ENCODE results near the gene PAQR4.
"Not testable (repeated sequence)": the region's sequence is repeated elsewhere in the genome, so short reads cannot be mapped to it uniquely, and the experiment has no call there.

The PAQR4 gene

DNA sequence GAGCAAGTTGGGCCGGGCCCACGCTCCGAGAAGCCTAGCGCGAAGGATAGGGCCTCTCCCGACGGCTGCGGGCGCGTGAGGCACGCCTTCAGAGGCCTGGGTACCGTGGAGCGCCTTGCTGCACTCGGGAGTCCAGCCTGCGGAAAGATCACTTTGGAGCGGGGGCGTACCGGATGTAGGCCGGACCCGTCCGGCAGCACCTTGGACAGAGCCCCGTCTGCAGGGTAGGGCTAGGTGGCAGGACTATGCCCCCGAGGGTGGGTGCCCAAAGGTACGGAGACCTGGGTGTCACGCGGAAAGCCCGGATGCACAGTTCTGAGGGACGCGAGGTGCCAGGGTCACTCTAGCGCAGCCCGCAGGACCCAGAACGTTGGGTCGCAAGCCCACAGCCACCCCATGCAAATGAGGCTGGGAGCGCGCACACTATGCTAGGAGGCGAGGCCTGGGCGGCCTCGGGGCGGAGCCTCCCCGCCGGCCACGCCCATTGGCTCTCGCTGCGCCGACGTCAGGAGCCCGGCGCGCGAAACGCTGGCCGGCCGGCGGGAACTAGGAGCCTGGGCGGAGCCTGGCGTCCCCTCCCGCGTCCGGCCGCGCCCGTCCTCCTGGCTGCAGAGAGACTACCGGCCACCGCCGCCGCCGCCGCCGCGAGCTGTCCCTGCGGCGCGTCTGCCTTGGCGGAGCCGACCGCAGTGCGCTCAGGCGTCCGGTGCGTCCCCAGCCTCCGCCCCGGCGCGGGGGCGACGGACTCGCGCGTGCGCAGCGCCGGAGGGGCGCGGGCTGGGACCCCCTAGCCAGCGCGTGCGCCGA lies at the start of gene PAQR4:
TSS of gene PAQR4 (plus strand) at position 611 of the 807 bp plus-strand sequence. CDS start 327 bp downstream, outside the sequence.
- peak; percentile 90 for DNase-seq

DNA sequence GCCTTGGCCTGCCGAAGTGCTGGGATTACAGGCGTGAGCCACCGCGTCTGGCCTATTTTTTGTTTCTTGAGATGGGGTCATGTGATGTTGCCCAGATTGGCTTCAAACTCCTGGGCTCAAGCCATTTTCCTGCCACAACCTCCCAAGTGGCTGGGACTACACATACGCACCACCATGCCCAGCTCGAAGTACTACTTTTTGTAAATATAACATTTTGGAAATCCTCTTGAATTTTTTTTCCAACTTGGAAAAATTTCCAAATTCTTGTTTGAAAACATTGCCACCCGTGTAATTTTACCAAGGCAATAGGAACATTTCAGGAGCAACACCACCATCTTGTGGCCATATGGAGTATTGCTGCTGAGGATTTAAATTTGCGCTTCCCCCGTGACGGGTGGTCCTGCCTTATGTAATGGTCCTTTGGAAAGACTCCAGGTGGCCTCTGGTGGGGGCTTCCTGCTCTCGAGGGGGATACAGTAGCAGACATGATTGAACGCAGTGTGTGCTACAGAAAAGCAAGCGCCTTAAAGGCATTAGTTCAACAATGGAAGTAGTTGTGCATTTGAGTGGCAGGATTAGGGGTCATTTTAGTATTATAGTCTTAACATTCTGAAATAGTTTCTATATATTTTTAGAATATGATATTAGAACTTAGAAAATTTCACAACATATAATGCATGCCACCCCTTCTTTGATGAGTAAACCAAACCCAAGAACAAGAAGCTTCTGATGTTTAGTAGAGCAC lies 49.5 kb upstream of the PAQR4 start:
- DNase-seq = peak; percentile 66

DNA sequence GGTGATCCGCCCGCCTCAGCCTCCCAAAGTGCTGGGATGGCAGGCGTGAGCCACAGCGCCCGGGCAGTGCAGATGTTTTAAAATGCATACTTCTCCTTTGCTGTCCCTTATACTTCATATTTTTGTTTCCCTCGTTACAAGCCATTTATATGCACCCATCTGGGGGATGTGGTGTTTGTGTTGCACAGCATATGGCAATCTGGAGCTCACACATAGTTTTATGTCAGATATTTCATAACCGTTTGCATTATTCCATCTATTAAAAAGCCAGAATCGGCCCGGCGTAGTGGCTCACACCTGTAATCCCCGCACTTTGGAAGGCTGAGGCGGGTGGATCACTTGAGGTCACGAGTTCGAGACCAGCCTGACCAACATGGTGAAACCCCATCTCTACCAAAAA lies 45.7 kb upstream of the PAQR4 start:
- no peak for DNase-seq

DNA sequence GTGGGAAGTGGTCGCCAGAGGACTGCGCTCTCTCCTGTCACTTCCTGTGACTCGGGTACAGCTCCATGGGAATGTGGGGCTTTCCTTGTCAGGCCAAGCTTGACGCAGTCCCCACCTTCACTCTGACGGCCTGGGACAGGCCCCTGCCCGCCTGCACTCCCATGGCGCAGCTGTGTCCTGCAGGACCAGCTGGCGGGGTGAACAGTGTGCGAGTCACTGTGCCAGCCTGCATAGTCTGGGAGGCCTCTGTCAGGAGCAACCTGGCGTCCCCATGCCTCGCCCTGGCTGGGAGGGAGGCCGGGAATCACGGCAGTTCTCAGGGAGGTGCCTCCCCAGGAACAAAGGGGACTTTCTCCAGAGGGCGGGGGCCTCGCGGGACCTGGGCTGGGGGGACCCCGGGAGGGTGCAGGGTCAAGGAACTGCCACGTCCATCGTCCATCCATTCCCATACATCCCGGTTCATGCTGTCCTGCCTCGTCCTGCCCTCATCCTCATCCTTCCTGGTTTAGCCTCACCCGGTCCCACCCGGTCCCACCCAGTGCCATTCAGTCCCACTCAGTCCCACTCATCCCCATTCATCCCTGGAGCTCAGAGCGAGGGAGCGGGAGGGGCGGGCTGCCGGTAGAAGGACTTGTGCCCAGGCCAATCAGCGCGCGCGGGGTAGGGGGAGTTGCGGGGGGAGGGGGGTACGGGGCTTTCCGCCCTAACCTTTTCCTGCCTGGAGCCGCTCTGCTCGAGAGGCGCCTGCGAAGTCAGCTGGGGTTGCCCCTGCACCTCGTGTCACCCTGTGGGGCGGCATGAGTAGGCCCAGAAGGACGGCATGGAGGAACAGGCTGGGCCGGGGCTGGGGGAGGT lies 44.0 kb upstream of the PAQR4 start:
- DNase-seq = no peak

DNA sequence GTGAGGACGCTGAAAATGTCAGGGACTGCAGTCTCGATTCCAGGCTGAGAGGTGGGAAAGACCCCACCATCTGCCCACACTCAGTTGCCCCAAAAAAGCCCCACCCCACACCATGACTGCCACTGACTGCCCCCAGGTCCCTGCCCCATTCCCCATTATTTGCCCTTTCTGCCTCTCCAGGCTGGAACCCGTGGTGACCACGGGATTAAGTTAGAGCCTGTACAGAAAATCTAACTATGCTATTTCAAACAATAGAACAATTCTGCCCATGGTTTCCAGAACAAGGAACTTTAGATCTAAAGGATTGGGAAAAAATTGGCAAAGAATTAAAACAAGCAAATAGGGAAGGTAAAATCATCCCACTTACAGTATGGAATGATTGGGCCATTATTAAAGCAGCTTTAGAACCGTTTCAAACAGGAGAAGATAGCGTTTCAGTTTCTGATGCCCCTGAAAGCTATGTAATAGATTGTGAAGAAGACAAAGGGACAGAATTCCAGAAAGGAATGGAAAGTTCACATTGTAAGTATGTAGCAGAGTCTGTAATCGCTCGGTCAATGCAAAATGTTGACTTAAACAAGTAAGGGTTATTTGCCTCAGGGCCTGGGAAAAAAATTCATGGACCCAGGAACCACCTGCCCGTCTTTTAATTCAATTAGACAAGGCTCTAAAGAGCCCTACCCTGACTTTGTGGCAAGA lies 43.0 kb upstream of the PAQR4 start:
- no peak for DNase-seq

DNA sequence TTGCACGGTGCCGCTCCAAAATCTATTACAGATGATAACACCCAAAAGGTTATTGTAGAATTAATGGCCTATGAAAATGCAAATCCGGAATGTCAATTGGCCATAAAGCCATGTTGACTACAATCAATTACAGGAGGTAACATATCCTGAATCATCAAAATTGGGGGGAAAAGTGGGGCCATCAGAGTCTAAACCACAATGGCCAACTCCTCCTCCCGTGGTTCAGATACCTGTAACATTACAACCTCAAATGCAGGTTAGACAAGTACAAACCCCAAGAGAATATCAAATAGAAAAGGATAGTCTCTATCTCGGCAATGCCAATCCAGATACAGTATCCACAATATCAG lies 42.5 kb upstream of the PAQR4 start:
- no peak for DNase-seq

DNA sequence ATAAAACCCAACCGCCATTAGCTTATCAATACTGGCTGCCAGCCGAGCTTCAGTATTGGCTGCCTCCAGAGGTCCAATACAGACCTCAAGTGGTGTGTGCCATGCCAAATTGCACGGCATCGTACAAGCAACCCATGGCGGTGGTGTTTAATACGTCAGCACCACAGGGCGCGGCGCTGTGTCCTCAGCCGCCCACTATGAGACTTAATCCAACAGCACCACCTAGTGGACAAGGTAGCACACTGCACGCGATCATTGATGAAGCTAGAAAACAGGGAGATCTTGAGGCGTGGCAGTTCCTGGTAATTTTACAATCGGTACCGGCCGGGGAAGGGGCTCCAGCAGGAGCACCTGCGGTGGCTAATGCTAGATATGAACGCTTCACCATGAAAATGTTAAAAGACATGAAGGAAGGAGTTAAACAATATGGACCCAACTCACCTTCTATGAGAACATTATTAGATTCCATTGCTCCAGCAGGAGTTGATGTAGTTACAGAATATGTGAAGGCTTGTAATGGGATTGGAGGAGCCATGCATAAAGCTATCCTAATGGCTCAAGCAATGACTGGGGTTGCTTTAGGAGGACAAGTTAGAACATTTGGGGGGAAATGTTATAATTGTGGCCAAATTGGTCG lies 42.0 kb upstream of the PAQR4 start:
- peak; percentile 93 for DNase-seq

DNA sequence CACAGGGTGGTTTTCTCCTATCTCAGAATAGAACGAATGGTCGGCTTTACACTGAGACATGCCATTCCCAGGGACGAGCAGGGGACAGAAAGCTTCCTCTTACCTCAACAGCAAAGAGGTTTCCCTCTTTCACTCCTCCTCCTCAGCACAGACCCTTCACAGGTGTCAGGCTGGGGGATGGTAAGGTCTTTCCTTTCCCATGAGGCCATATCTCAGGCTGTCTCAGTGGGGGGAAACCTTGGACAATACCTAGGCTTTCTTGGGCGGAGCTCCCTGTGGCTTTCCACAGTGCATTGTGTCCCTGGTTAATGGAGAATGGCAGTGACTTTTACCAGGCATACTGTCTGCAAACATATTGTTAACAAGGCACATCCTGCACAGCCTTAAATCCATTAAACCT lies 41.0 kb upstream of the PAQR4 start:
- DNase-seq = not testable (repeated sequence)

DNA sequence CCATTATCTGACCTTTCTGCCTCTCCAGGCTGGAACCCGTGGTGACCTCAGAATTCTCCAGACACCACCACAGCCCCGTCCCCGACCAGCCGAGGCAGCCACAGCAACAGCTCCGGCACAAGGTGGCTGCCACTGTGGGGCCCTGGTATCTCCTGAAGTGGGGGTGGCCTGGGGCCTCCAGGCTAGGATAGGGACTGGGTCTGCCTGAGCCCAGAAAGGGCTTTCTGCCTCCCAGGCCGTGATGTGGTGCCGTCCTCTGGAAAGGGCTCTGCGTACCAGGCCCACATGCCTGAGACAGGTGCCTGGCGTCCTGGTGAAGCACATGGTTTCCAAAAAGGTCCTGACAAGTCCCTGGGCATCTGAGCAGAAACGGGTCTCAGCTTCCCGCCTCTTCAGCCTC lies 40.4 kb upstream of the PAQR4 start:
- DNase-seq = no peak

DNA sequence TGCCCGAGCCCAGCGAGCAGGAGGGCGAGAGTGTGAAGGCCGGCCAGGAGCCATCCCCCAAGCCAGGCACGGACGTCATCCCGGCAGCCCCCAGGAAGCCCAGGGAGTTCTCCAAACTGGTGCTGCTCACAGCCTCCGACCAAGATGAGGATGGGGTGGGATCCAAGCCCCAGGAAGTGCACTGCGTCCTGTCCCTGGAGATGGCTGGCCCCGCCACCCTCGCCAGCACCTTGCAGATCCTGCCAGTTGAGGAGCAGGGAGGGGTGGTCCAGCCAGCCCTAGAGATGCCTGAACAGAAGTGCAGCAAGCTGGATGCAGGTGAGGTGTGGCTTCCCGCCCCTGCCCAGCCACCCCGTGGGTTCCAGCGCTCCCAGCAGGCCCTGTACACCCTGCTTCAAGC lies 39.5 kb upstream of the PAQR4 start:
- no peak for DNase-seq

DNA sequence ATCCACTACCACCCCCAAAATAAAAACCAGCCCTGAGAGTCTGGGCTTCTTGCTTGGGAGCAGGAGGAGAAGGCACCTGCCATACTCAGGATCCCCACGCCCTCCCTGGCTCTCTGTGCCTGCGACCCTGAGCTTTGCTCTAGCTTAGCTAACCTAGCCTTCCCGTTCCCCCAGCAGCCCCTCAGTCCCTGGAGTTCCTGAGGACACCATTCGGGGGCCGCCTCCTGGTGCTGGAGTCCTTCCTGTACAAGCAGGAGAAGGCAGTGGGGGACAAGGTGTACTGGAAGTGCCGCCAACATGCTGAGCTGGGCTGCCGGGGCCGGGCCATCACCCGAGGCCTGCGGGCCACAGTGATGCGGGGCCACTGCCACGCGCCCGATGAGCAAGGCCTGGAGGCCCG lies 38.9 kb upstream of the PAQR4 start:
- DNase-seq = no peak

DNA sequence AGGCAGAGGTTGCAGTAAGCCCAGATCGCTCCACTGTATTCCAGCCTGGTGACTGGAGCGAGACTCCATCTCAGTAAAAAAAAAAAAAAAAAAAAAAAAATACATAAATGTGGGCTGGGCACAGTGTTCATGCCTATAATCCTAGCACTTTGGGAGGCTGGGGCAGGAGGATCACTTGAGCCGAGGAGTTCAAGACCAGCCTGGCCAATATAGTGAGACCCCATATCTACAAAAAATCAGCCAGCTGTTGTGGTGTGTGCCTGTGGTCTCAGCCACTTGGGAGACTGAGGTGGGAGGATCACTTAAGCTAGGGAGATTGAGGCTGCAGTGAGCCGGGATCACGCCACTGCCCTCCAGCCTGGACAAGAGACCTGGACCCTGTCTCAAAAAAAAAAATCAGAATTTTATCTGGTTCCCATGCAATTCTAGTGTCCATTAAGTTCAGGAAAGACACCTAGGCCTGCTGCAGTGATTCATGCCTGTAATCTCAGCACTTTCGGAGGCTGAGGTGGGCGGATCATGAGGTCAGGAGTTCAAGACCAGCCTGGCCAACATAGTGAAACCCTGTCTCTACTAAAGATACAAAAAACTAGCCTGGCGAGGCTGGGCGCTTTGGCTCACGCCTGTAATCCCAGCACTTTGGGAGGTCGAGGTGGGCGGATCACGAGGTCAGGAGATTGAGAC lies 37.8 kb upstream of the PAQR4 start:
- DNase-seq = not testable (repeated sequence)

DNA sequence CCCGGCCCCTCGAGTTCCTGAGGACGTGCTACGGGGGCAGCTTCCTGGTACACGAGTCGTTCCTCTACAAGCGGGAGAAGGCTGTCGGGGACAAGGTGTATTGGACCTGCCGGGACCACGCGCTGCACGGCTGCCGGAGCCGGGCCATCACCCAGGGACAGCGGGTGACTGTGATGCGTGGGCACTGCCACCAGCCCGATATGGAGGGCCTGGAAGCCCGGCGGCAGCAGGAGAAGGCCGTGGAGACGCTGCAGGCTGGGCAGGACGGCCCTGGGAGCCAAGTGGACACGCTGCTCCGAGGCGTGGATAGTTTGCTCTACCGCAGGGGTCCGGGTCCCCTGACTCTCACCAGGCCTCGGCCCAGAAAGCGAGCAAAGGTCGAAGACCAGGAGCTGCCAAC lies 36.0 kb upstream of the PAQR4 start:
- no peak for DNase-seq

DNA sequence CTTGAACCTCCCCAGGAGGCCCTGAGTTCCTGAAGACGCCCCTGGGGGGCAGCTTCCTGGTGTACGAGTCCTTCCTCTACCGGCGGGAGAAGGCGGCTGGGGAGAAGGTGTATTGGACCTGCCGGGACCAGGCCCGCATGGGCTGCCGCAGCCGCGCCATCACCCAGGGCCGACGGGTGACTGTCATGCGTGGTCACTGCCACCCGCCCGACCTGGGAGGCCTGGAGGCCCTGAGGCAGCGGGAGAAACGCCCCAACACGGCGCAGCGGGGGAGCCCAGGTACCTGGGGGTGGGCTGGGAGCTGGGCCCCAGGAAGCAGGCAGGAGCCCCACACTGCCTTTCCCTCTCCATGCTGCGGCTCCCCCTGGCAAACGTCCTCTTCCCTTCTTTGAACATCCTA lies 35.4 kb upstream of the PAQR4 start:
- no peak for DNase-seq

DNA sequence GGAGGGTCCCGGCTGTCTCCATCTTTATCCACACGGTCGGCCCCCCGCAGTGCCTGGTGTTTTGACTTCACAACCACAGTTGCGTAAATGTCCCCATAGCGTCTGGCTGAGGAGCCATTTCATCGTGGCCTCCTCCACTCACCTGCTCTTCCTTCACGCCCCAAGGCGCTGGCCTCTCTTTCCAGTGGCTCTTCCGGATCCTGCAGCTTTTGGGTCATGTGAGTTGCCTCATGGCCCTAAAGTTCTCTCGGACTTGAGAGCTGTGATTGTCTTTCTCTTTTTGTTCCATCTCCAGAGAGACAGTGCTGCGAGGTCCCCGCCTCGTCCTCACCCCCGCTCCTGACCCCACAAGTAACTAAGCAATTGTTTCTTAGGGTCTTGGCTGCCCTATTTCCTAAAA lies 34.7 kb upstream of the PAQR4 start:
- no peak for DNase-seq

DNA sequence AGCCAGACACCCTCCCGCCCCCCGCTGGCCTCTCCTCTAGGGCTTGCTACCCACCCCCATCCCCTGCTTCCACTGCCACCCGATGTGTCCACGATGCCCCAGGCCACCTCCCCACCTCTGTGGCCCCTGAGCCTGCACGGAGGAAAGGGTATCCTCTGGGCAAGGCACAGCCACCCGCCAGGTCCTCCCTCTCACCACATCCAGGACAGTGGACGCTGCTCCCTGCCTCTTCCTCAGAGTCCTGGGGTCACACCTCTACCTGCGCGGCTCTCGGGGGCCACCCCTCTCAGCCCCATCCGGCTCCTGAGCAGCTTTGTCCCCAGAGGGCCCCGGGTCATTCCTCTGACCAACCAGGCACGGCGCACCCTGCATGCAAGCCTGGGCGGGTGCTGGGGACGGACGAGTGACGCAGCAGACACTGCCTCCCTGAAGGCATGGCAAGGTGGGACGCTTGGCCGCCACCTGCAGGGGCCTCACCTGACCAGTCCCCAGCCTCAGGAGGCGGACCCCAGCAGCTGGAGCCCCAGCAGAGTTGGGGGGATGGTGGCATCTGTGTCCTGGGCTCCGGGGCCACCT lies 32.6 kb upstream of the PAQR4 start:
- no peak for DNase-seq

DNA sequence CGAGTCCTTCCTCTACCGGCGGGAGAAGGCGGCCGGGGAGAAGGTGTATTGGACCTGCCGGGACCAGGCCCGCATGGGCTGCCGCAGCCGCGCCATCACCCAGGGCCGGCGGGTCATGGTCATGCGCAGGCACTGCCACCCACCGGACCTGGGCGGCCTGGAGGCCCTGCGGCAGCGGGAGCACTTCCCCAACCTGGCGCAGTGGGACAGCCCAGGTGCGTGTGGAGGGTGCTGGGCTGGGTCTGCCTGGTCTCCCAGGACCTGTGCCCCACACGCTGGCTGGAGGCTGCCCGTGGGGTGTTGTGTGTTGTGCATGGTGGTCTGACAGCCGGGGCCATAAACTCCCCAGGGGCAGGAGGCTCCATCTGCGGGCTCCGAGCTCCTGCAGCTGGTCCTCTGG lies 32.0 kb upstream of the PAQR4 start:
- no peak for DNase-seq

DNA sequence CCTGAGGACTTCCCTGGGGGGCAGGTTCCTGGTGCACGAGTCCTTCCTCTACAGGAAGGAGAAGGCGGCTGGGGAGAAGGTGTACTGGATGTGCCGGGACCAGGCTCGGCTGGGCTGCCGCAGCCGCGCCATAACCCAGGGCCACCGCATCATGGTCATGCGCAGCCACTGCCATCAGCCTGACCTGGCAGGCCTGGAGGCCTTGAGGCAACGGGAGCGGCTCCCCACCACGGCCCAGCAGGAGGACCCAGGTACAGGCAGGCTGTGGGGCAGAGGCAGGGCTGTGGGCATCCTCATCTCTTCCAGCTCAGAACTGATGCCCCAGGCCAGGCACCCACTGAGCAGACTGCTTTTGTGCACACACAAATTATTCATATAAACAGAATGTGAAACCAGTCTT lies 30.9 kb upstream of the PAQR4 start:
- DNase-seq = no peak

DNA sequence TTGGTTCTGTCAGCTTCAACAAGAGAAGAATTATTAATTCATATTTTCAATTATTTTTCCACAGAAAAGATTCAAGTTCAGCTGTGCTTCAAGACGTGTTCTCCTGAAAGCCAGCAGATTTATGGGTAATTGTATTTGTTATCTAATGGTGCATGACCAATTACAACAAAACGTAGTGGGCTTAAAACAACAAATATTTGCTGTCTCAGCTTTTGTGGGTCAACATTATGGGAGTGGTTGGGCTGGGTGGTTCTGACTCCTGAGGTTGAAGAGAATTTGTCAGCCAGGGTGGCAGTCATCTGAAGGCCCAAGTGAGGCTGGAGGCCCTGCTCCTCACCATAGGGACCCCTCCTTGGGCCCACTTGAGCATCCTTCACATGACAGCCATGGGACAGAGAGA lies 29.2 kb upstream of the PAQR4 start:
- DNase-seq = no peak

DNA sequence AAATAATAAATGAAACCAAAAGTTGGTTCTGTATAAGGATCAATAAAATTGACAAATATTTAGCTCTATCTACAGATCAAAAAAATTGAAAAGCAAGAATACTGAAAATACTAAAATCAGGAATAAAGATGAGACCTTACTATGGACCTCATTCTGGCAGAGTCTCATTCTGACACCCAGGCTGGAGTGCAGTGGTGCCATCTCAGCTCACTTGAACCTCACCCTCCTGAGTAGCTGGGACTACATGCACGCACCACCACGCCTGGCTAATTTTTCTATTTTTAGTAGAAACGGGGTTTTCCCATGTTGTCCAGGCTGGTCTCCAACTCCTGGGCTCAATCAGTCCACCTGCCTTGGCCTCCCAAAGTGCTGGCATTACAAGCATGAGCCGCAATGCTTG lies 27.1 kb upstream of the PAQR4 start:
- no peak for DNase-seq

DNA sequence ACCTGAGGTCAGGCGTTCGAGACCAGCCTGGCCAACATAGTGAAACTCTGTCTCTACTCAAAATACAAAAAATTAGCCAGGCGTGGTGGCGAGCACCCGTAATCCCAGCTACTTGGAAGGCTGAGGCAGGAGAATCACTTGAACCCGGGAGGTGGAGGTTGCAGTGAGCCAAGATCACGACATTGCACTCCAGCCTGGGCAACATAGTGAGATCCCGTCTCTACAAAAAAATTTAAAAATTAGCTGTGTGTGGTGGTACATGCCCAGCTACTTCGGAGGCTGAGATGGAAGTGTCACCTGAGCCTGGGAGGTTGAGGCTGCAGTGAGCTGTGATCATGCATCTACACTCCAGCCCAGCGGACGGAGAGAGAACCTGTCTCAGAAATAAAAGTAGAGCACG lies 25.4 kb upstream of the PAQR4 start:
- DNase-seq = not testable (repeated sequence)
